Fibroblast of lung (primary cell): Measurements from ENCODE around the gene SYT13.

Experiments used
- CTCF ChIP-seq, 2 donors: IDR thresholded peaks in 1 of 2; conservative IDR thresholded peaks in 1 of 2; 1 replicate in 1 of 2; 2 replicates in 1 of 2; pipeline ENCODE4 v1.5.1; 2011 to 2012; ENCODE audit warnings: low read length in 2 of 2, control low read depth in 1 of 2, inconsistent platforms in 1 of 2, low read depth in 1 of 2, mild to moderate bottlenecking in 1 of 2
- EZH2 ChIP-seq: IDR thresholded peaks from 2 replicates; pipeline ENCODE4 v1.5.1; 2012; ENCODE audit warnings: low read length, control low read depth, mild to moderate bottlenecking; ENCODE audit errors: missing control alignments

- TF ChIP-seq CTCF (conservative IDR thresholded peaks at IDR 0.05 in 1 of 2, IDR thresholded peaks at IDR 0.05 in 1 of 2; ENCODE audit: low read depth in 1 of 2, low read length in 2 of 2) = no peak
- no peak for TF ChIP-seq EZH2
These were observed 12.6 kb downstream of the SYT13 start for GRCh38 chr11:45273509-45273908.
